KMS-11 (cell line): ENCODE measurements around the gene RBMS3.

Source experiments
- H2AFZ ChIP-seq: fragments of 200-600 bp; sonication (generic); 2 replicates; pipeline ENCODE4 v1.6.1; 2016; ENCODE audit warnings: antibody characterized with exemption, mixed run types, low read depth
- H3K27ac ChIP-seq: fragments of 200-600 bp; sonication (generic); 2 replicates; pipeline ENCODE4 v1.6.1; 2016; ENCODE audit warnings: mild to moderate bottlenecking, mixed run types
- H3K27me3 ChIP-seq: fragments of 200-600 bp; sonication (generic); 2 replicates; pipeline ENCODE4 v1.6.1; 2017; ENCODE audit warnings: mild to moderate bottlenecking, low read depth, mixed run types, moderate library complexity; ENCODE audit not compliant: insufficient read depth
- H3K36me3 ChIP-seq: fragments of 200-600 bp; sonication (generic); 2 replicates; pipeline ENCODE4 v1.6.1; 2017; ENCODE audit warnings: mild to moderate bottlenecking, mixed run types; ENCODE audit not compliant: insufficient read depth
- H3K4me1 ChIP-seq: fragments of 200-600 bp; sonication (generic); 2 replicates; pipeline ENCODE4 v1.6.1; 2016; ENCODE audit warnings: mild to moderate bottlenecking, low read depth, mixed run types; ENCODE audit not compliant: poor library complexity, severe bottlenecking
- H3K4me2 ChIP-seq: fragments of 200-600 bp; sonication (generic); 2 replicates; pipeline ENCODE4 v1.7.0; 2016; ENCODE audit warnings: mild to moderate bottlenecking, mixed run types
- H3K4me3 ChIP-seq: fragments of 200-600 bp; sonication (generic); IDR thresholded peaks from 2 replicates; pipeline ENCODE4 v1.6.1; 2017; ENCODE audit warnings: low read depth, low read length, mixed read lengths; ENCODE audit not compliant: insufficient read depth
- H3K79me2 ChIP-seq: fragments of 200-600 bp; sonication (generic); 2 replicates; pipeline ENCODE4 v1.6.1; 2016; ENCODE audit warnings: low read depth, mixed run types; ENCODE audit not compliant: insufficient read depth
- H3K9ac ChIP-seq: fragments of 200-600 bp; sonication (generic); 2 replicates; pipeline ENCODE4 v1.6.1; 2016; ENCODE audit warnings: mild to moderate bottlenecking, mixed run types
- H4K20me1 ChIP-seq: fragments of 200-600 bp; sonication (generic); 2 replicates; pipeline ENCODE4 v1.6.1; 2016; ENCODE audit warnings: mild to moderate bottlenecking, mixed run types; ENCODE audit not compliant: insufficient read depth
- TF ChIP-seq, protein P1 (sequence below): fragments of 200-600 bp; sonication (generic); conservative IDR thresholded peaks from 2 replicates; pipeline ENCODE4 v1.6.1; 2017; ENCODE audit warnings: low read depth, mild to moderate bottlenecking, antibody characterized with exemption, low read length, moderate library complexity, mixed read lengths

The RBMS3 gene

GRCh38 chr3:29240887-29241286 lies 40.0 kb upstream of the RBMS3 start:
- Histone ChIP-seq H4K20me1 (no peaks in the 10 kb centered on the region), H3K36me3 (no peaks in the 10 kb centered on the region), H3K27me3 (no peaks in the 10 kb centered on the region), H2AFZ (no peak overlapping the region), H3K9ac (no peak overlapping the region), H3K4me2 (no peak overlapping the region), H3K4me3 (no peak overlapping the region), H3K27ac (no peak overlapping the region), H3K4me1 (no peaks in the 10 kb centered on the region), H3K79me2 (no peaks in the 10 kb centered on the region)
- TF ChIP-seq, protein P1, sequence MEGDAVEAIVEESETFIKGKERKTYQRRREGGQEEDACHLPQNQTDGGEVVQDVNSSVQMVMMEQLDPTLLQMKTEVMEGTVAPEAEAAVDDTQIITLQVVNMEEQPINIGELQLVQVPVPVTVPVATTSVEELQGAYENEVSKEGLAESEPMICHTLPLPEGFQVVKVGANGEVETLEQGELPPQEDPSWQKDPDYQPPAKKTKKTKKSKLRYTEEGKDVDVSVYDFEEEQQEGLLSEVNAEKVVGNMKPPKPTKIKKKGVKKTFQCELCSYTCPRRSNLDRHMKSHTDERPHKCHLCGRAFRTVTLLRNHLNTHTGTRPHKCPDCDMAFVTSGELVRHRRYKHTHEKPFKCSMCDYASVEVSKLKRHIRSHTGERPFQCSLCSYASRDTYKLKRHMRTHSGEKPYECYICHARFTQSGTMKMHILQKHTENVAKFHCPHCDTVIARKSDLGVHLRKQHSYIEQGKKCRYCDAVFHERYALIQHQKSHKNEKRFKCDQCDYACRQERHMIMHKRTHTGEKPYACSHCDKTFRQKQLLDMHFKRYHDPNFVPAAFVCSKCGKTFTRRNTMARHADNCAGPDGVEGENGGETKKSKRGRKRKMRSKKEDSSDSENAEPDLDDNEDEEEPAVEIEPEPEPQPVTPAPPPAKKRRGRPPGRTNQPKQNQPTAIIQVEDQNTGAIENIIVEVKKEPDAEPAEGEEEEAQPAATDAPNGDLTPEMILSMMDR = no peak

DNA sequence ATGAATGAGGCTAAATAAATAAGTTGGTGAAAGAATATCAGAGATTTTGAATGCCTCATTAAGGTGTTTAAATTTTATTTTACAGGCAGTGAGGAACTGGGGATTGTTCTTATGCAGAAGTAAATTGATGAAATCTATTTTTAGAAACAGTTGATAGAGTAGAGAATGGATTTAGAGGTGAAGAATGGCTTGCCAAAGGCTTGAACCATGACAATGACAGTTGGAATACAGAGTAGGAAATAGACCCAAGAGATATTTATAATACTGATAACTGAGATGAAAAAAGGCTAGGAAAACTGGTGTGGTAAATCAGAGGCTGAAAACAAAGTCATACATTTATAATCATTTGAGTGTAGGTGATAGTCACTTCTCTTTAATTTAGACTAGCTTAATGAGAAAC lies 39.0 kb upstream of the RBMS3 start:
- TF ChIP-seq, protein P1 = no peak
- H3K79me2 ChIP-seq = no peaks in the 10 kb centered on the region
- H3K4me3 ChIP-seq = no peak overlapping the region
- no peaks in the 10 kb centered on the region for H3K27me3 ChIP-seq
- no peak overlapping the region for H3K4me2 ChIP-seq
- H3K36me3 ChIP-seq = no peaks in the 10 kb centered on the region
- no peak overlapping the region for H3K27ac ChIP-seq
- no peaks in the 10 kb centered on the region for H4K20me1 ChIP-seq
- H3K4me1 ChIP-seq = no peaks in the 10 kb centered on the region
- no peak overlapping the region for H3K9ac ChIP-seq
- H2AFZ ChIP-seq = no peak overlapping the region

DNA sequence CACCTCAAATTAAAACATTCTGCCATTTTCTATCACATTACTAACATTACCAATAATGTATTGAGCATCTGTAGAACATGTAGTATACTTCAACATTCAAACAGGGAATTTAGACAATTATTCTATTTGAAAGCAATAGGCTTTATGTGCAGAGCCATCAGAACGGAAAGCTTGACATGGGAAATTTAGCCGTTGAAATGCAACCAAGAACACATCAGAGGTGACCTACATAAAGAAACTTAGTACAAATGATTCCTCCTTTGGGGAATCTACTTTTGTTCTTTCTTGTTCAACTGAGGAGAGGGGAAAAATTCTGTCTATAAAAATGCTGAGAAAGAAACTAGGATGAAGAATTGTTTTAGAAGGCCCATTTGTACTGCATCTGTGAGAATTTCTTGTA lies 38.6 kb upstream of the RBMS3 start:
- no peaks in the 10 kb centered on the region for H3K79me2 ChIP-seq
- no peak overlapping the region for H3K4me3 ChIP-seq
- no peaks in the 10 kb centered on the region for H4K20me1 ChIP-seq
- no peaks in the 10 kb centered on the region for H3K36me3 ChIP-seq
- H3K27ac ChIP-seq = no peak overlapping the region
- H3K4me1 ChIP-seq = no peaks in the 10 kb centered on the region
- no peaks in the 10 kb centered on the region for H3K27me3 ChIP-seq
- TF ChIP-seq, protein P1 = no peak
- no peak overlapping the region for H2AFZ ChIP-seq
- no peak overlapping the region for H3K4me2 ChIP-seq
- H3K9ac ChIP-seq = no peak overlapping the region

- Histone ChIP-seq H3K36me3 (no peaks in the 10 kb centered on the region), H3K9ac (no peak overlapping the region), H3K27ac (no peak overlapping the region), H3K4me1 (no peaks in the 10 kb centered on the region), H2AFZ (no peak overlapping the region), H4K20me1 (no peaks in the 10 kb centered on the region), H3K79me2 (no peaks in the 10 kb centered on the region), H3K4me3 (no peak overlapping the region), H3K4me2 (no peak overlapping the region), H3K27me3 (no peaks in the 10 kb centered on the region)
- TF ChIP-seq, protein P1 = no peak
Measured at GRCh38 chr3:29245441-29245840, 35.4 kb upstream of the RBMS3 start.
